ENCODE results near the gene MAB21L4.

GRCh38 chr2:240919161-240919781 lies 23.3 kb upstream of the MAB21L4 start:
- TF ChIP-seq POLR2A (IDR thresholded peaks at IDR 0.05; ENCODE audit: extremely low read depth, insufficient read length), result no peak
- no peak for TF ChIP-seq CTCF (IDR thresholded peaks at IDR 0.05; ENCODE audit: low read depth, low read length)
